HepG2 (cell line): ENCODE results near the gene POGK. TPM values are rescaled to one million over a fixed set of nuclear protein-coding genes. Genes with fewer than 3 reads are reported as not detected.
A peak's percentile ranks its signal among the peaks of the same experiment; 100 is the strongest.

Source experiments
- AGO1 ChIP-seq: fragments of 200-400 bp; formaldehyde crosslinking; IDR thresholded peaks from 2 replicates; pipeline ENCODE4 v1.6.1; 2017; ENCODE audit warnings: mild to moderate bottlenecking, low read depth, low read length, moderate library complexity; ENCODE audit not compliant: poor library complexity, severe bottlenecking
- CCDC6 ChIP-seq: sonication (generic); formaldehyde crosslinking; IDR thresholded peaks from 2 replicates; pipeline ENCODE4 v1.8.1; 2022; ENCODE audit warnings: mild to moderate bottlenecking, missing genetic modification reagents, moderate library complexity
- CENPX ChIP-seq: sonication (generic); formaldehyde crosslinking; IDR thresholded peaks from 2 replicates; pipeline ENCODE4 v1.9.0; 2021; ENCODE audit warnings: mild to moderate bottlenecking, missing genetic modification reagents, moderate library complexity
- DDIT3 ChIP-seq: sonication (generic); formaldehyde crosslinking; IDR thresholded peaks from 2 replicates; pipeline ENCODE4 v1.4.0; 2020; ENCODE audit warnings: mild to moderate bottlenecking, missing genetic modification reagents
- GATAD2A ChIP-seq: IDR thresholded peaks from 2 replicates; pipeline ENCODE4 v1.6.1; 2016
- HDAC6 ChIP-seq: fragments of 200-600 bp; sonication (generic); IDR thresholded peaks from 2 replicates; pipeline ENCODE4 v1.7.0; 2017; ENCODE audit warnings: mild to moderate bottlenecking, antibody characterized with exemption, low read length, low read depth
- MIXL1 ChIP-seq: IDR thresholded peaks from 2 replicates; pipeline ENCODE4 v1.6.1; 2016
- SIX1 ChIP-seq: sonication (generic); formaldehyde crosslinking; IDR thresholded peaks from 2 replicates; pipeline ENCODE4 v1.4.0; 2020; ENCODE audit warnings: missing genetic modification reagents, borderline replicate concordance
- SMARCE1 ChIP-seq: fragments of 450-650 bp; IDR thresholded peaks from 2 replicates; pipeline ENCODE4 v1.6.1; 2017; ENCODE audit warnings: borderline replicate concordance
- STAT6 ChIP-seq: sonication (generic); formaldehyde crosslinking; IDR thresholded peaks from 2 replicates; pipeline ENCODE4 v1.4.0; 2020; ENCODE audit warnings: missing genetic modification reagents, mild to moderate bottlenecking, borderline replicate concordance
- U2AF2 ChIP-seq: fragments of 200-400 bp; formaldehyde crosslinking; IDR thresholded peaks from 2 replicates; pipeline ENCODE4 v1.6.1; 2017; ENCODE audit warnings: low read depth, mild to moderate bottlenecking, low read length
- YEATS2 ChIP-seq: sonication (generic); formaldehyde crosslinking; IDR thresholded peaks from 2 replicates; pipeline ENCODE4 v1.4.0; 2020; ENCODE audit warnings: missing genetic modification reagents, borderline replicate concordance
- YEATS4 ChIP-seq: sonication (generic); formaldehyde crosslinking; IDR thresholded peaks from 2 replicates; pipeline ENCODE4 v1.4.0; 2020; ENCODE audit warnings: missing genetic modification reagents, borderline replicate concordance
- ZMYM3 ChIP-seq: sonication (generic); formaldehyde crosslinking; IDR thresholded peaks from 2 replicates; pipeline ENCODE4 v1.5.1; 2020; ENCODE audit warnings: mild to moderate bottlenecking, missing genetic modification reagents
- ZMYM4 ChIP-seq: sonication (generic); formaldehyde crosslinking; IDR thresholded peaks from 2 replicates; pipeline ENCODE4 v1.8.1; 2023; ENCODE audit warnings: mild to moderate bottlenecking, missing genetic modification reagents
- ZNF251 ChIP-seq: sonication (generic); formaldehyde crosslinking; IDR thresholded peaks from 2 replicates; pipeline ENCODE4 v1.9.0; 2021; ENCODE audit warnings: mild to moderate bottlenecking, missing genetic modification reagents
- ZNF354B ChIP-seq: sonication (generic); formaldehyde crosslinking; IDR thresholded peaks from 2 replicates; pipeline ENCODE4 v1.8.0; 2022; ENCODE audit warnings: mild to moderate bottlenecking, missing genetic modification reagents
- ZNF432 ChIP-seq: sonication (generic); formaldehyde crosslinking; IDR thresholded peaks from 2 replicates; pipeline ENCODE4 v1.5.0; 2020; ENCODE audit warnings: missing genetic modification reagents, mild to moderate bottlenecking, borderline replicate concordance
- ZNF572 ChIP-seq: sonication (generic); formaldehyde crosslinking; IDR thresholded peaks from 2 replicates; pipeline ENCODE4 v1.5.1; 2020; ENCODE audit warnings: mild to moderate bottlenecking, missing genetic modification reagents
- ZNF747 ChIP-seq: sonication (generic); formaldehyde crosslinking; IDR thresholded peaks from 2 replicates; pipeline ENCODE4 v1.8.1; 2023; ENCODE audit warnings: missing genetic modification reagents, mild to moderate bottlenecking, borderline replicate concordance
- ZNF879 ChIP-seq: sonication (generic); formaldehyde crosslinking; IDR thresholded peaks from 2 replicates; pipeline ENCODE4 v1.8.1; 2023; ENCODE audit warnings: missing genetic modification reagents
- ZSCAN25 ChIP-seq: sonication (generic); formaldehyde crosslinking; IDR thresholded peaks from 2 replicates; pipeline ENCODE4 v1.8.0; 2022; ENCODE audit warnings: mild to moderate bottlenecking, missing genetic modification reagents
- polyA plus RNA-seq, 8 experiments: library from polyadenylated mRNA; depleted of rRNA in 3 of 8; stranded (reverse) in 7 of 8; unstranded in 1 of 8; fragments of >200 nt; fragmentation: Illumina TruSeq in 4 of 8; extraction: Trizol in 4 of 8; gene quantifications; 2 replicates each; pipeline versions ENCODE4 v1.2.1 to v1.2.3, GENCODE V29; 2011 to 2016; ENCODE audit warnings: low read depth in 4 of 8, missing spikeins in 1 of 8, mixed read lengths in 1 of 8; ENCODE audit not compliant: insufficient read depth in 1 of 8
- total RNA-seq, 5 experiments: library from RNA; depleted of rRNA; stranded (reverse); fragments of >200 nt; fragmentation: Illumina TruSeq; extraction: Trizol; gene quantifications; 2 replicates each; pipeline ENCODE4 v1.2.3, GENCODE V29; 2016; ENCODE audit warnings: low read depth in 1 of 5
- TF ChIP-seq, protein P1 (sequence below): sonication (generic); formaldehyde crosslinking; IDR thresholded peaks from 2 replicates; pipeline ENCODE4 v1.5.0; 2020; ENCODE audit warnings: mild to moderate bottlenecking, low read depth, missing genetic modification reagents, borderline replicate concordance
- TF ChIP-seq, protein P2 (sequence below): sonication (generic); formaldehyde crosslinking; conservative IDR thresholded peaks from 2 replicates; pipeline ENCODE4 v1.5.0; 2020; ENCODE audit warnings: missing genetic modification reagents
- TF ChIP-seq, protein P3 (sequence below): sonication (generic); formaldehyde crosslinking; IDR thresholded peaks from 2 replicates; pipeline ENCODE4 v1.4.0; 2020; ENCODE audit warnings: missing genetic modification reagents

Gene POGK
- total and polyA plus RNA-seq, 2 of the 13 experiments (the other 11 are each of a cell fraction or from before 2014, with no cell fraction given), result 4.8 to 16.2 TPM

DNA sequence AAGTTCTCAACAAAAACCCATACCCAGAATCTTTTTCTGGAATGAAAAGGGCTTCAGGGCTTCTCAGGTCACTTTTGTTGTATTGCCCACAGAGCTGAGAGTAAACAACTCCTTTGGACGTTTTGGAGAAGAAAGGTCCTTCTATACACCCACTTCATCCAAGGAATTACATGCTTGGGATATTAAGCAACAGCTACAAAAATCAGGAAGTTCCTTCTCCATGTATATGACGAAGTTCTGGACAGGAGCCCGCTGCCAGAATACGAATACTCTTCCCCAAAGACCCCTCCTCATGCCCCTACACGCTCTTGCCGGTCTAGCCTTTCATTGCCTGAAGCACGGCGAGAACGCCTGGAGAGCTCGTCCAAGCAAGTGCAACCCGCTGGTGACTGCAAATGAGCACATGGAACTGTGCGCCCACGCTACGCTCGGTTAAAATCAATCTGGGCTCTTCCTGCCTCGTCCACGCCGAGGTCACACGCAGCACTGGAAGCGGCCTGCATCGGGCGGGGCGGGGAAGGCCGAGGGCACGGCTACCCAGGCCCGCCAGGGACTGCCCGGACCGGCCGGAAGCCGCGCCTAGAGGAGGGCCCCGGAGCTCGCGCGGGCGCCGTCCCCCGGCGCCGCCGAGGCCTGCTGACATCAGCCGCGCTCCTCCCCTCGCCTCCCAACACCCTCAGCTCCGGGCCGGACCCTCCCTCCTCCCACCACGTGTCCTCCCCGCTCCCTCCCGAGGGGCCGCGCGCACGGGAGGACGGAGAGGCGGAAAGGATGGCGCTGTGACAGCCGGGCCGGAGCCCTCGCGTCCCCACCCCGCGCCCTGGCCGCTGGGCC, at the start of gene POGK (continued):
- TF ChIP-seq STAT6 (CRISPR knock-in tag), result no peak
- TF ChIP-seq SIX1 (CRISPR knock-in tag), result no peak
- peak; percentile 62 for TF ChIP-seq GATAD2A
- TF ChIP-seq U2AF2, result no peak
- no peak for TF ChIP-seq AGO1
- TF ChIP-seq ZMYM3 (CRISPR knock-in tag), result 0 out of 2 replicates have a peak, but pooled peaks have one; percentile 34
- TF ChIP-seq CENPX (CRISPR knock-in tag), result no peak
- TF ChIP-seq, protein P1, sequence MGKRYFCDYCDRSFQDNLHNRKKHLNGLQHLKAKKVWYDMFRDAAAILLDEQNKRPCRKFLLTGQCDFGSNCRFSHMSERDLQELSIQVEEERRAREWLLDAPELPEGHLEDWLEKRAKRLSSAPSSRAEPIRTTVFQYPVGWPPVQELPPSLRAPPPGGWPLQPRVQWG, result no peak
- peak; percentile 89; the same call in 1 of the 2 replicates for TF ChIP-seq YEATS4 (CRISPR knock-in tag)
- TF ChIP-seq HDAC6, result no peak
- TF ChIP-seq ZNF879, result peak; percentile 74; the same call in 1 of the 2 replicates
- TF ChIP-seq CCDC6 (CRISPR knock-in tag), result peak; percentile 54; the same call in 1 of the 2 replicates
- TF ChIP-seq ZMYM4 (CRISPR knock-in tag), result peak; percentile 86
- TF ChIP-seq ZSCAN25 (CRISPR knock-in tag), result peak; percentile 85
- TF ChIP-seq ZNF572 (CRISPR knock-in tag), result no peak
- no peak for TF ChIP-seq ZNF747
- TF ChIP-seq DDIT3, result no peak
- TF ChIP-seq ZNF354B, result no peak
- TF ChIP-seq ZNF251 (CRISPR knock-in tag), result no peak
- TF ChIP-seq SMARCE1, result no peak
- TF ChIP-seq, protein P2, sequence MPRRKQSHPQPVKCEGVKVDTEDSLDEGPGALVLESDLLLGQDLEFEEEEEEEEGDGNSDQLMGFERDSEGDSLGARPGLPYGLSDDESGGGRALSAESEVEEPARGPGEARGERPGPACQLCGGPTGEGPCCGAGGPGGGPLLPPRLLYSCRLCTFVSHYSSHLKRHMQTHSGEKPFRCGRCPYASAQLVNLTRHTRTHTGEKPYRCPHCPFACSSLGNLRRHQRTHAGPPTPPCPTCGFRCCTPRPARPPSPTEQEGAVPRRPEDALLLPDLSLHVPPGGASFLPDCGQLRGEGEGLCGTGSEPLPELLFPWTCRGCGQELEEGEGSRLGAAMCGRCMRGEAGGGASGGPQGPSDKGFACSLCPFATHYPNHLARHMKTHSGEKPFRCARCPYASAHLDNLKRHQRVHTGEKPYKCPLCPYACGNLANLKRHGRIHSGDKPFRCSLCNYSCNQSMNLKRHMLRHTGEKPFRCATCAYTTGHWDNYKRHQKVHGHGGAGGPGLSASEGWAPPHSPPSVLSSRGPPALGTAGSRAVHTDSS (CRISPR knock-in tag), result no peak
- TF ChIP-seq, protein P3, sequence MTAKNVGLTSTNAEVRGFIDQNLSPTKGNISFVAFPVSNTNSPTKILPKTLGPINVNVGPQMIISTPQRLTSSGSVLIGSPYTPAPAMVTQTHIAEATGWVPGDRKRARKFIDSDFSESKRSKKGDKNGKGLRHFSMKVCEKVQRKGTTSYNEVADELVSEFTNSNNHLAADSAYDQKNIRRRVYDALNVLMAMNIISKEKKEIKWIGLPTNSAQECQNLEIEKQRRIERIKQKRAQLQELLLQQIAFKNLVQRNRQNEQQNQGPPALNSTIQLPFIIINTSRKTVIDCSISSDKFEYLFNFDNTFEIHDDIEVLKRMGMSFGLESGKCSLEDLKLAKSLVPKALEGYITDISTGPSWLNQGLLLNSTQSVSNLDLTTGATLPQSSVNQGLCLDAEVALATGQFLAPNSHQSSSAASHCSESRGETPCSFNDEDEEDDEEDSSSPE (CRISPR knock-in tag), result peak; percentile 91
- TF ChIP-seq YEATS2 (CRISPR knock-in tag), result peak; percentile 78; the same call in 1 of the 2 replicates
- no peak; the same call in 1 of the 2 replicates for TF ChIP-seq ZNF432 (CRISPR knock-in tag)
- TF ChIP-seq MIXL1 (CRISPR knock-in tag), result no peak; the same call in none of the 2 replicates
